DND-41 (cell line): ENCODE data around the gene CRIP1.
A peak's percentile ranks its signal among the peaks of the same experiment; 100 is the strongest.

Experiments
- ATAC-seq: fragments of 200-7000 bp; cut with Tn5 transposase; 3 replicates; pipeline ENCODE4 v1.9.1; 2021; ENCODE audit warnings: low read depth; ENCODE audit not compliant: insufficient read depth
- DNase-seq: peaks from one replicate; pipeline ENCODE4 v3.0.0-alpha.2; 2020
- H2AFZ ChIP-seq: 2 replicates; pipeline ENCODE4 v1.6.0; 2012; ENCODE audit warnings: low read depth, low read length
- H3K27ac ChIP-seq: 2 replicates; pipeline ENCODE4 v1.5.1; 2012; ENCODE audit warnings: low read length, inconsistent platforms
- H3K27me3 ChIP-seq: fragments of 200-600 bp; sonication (generic); 2 replicates; pipeline ENCODE4 v1.6.0; 2012; ENCODE audit warnings: low read length, mild to moderate bottlenecking, inconsistent platforms; ENCODE audit not compliant: insufficient read depth, poor library complexity
- H3K36me3 ChIP-seq: 2 replicates; pipeline ENCODE4 v1.5.1; 2012; ENCODE audit warnings: low read length, inconsistent platforms; ENCODE audit not compliant: insufficient read depth
- H3K4me1 ChIP-seq: 2 replicates; pipeline ENCODE4 v1.5.1; 2012; ENCODE audit warnings: mild to moderate bottlenecking, low read length; ENCODE audit not compliant: insufficient read depth
- H3K4me2 ChIP-seq: 2 replicates; pipeline ENCODE4 v1.6.0; 2012; ENCODE audit warnings: mild to moderate bottlenecking, moderate library complexity, low read length, inconsistent platforms; ENCODE audit not compliant: insufficient read depth
- H3K4me3 ChIP-seq, 2 experiments: fragments of 200-600 bp in 1 of 2; shearing (Covaris generic) in 1 of 2; 2 replicates each; pipeline ENCODE4 v1.5.1; 2012 to 2016; ENCODE audit warnings: inconsistent platforms in 2 of 2, low read length in 2 of 2, mild to moderate bottlenecking in 2 of 2, low read depth in 1 of 2, moderate library complexity in 1 of 2
- H3K79me2 ChIP-seq: 2 replicates; pipeline ENCODE4 v1.6.0; 2012; ENCODE audit warnings: low read length, inconsistent platforms; ENCODE audit not compliant: insufficient read depth
- H3K9ac ChIP-seq: 2 replicates; pipeline ENCODE4 v1.6.0; 2012; ENCODE audit warnings: low read depth, mild to moderate bottlenecking, inconsistent platforms, low read length, moderate library complexity
- H3K9me3 ChIP-seq: 2 replicates; pipeline ENCODE4 v1.5.1; 2012; ENCODE audit warnings: low read length, moderate library complexity, mild to moderate bottlenecking, inconsistent platforms; ENCODE audit not compliant: insufficient read depth, severe bottlenecking
- H4K20me1 ChIP-seq: 2 replicates; pipeline ENCODE4 v1.6.0; 2012; ENCODE audit warnings: low read length; ENCODE audit not compliant: insufficient read depth
- EZH2 ChIP-seq: IDR thresholded peaks from 3 replicates; pipeline ENCODE4 v1.6.1; 2012; ENCODE audit warnings: borderline replicate concordance, low read depth, mild to moderate bottlenecking, moderate library complexity, low read length, inconsistent platforms; ENCODE audit not compliant: severe bottlenecking
- TF ChIP-seq, protein P1 (sequence below): IDR thresholded peaks from 2 replicates; pipeline ENCODE4 v1.5.1; 2012; ENCODE audit warnings: borderline replicate concordance, low read length, moderate library complexity, mild to moderate bottlenecking; ENCODE audit not compliant: poor library complexity, severe bottlenecking; ENCODE audit errors: extremely low read depth

CRIP1 gene

GRCh38 chr14:105492971-105493871 is 6.5 kb downstream of the CRIP1 start:
- DNase-seq (no peak), ATAC-seq (no peak)
- H4K20me1 ChIP-seq, result peaks cover 50% of the 10 kb centered on the region
- H3K27me3 ChIP-seq, result no peaks in the 10 kb centered on the region
- H3K4me1 ChIP-seq, result peaks cover 36% of the 10 kb centered on the region
- no peaks in the 10 kb centered on the region for H3K9me3 ChIP-seq
- H3K4me3 ChIP-seq, result no peak overlapping the region
- peak overlapping the region; percentile 67; the same call in 1 of the 2 replicates for H3K4me2 ChIP-seq
- H3K36me3 ChIP-seq, result peaks cover 41% of the 10 kb centered on the region
- no peak overlapping the region for H3K27ac ChIP-seq
- peaks cover 13% of the 10 kb centered on the region for H3K79me2 ChIP-seq
- no peak for TF ChIP-seq EZH2
- TF ChIP-seq, protein P1, sequence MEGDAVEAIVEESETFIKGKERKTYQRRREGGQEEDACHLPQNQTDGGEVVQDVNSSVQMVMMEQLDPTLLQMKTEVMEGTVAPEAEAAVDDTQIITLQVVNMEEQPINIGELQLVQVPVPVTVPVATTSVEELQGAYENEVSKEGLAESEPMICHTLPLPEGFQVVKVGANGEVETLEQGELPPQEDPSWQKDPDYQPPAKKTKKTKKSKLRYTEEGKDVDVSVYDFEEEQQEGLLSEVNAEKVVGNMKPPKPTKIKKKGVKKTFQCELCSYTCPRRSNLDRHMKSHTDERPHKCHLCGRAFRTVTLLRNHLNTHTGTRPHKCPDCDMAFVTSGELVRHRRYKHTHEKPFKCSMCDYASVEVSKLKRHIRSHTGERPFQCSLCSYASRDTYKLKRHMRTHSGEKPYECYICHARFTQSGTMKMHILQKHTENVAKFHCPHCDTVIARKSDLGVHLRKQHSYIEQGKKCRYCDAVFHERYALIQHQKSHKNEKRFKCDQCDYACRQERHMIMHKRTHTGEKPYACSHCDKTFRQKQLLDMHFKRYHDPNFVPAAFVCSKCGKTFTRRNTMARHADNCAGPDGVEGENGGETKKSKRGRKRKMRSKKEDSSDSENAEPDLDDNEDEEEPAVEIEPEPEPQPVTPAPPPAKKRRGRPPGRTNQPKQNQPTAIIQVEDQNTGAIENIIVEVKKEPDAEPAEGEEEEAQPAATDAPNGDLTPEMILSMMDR, result peak; percentile 28
- H3K9ac ChIP-seq, result no peak overlapping the region
- no peak overlapping the region for H2AFZ ChIP-seq

DNA sequence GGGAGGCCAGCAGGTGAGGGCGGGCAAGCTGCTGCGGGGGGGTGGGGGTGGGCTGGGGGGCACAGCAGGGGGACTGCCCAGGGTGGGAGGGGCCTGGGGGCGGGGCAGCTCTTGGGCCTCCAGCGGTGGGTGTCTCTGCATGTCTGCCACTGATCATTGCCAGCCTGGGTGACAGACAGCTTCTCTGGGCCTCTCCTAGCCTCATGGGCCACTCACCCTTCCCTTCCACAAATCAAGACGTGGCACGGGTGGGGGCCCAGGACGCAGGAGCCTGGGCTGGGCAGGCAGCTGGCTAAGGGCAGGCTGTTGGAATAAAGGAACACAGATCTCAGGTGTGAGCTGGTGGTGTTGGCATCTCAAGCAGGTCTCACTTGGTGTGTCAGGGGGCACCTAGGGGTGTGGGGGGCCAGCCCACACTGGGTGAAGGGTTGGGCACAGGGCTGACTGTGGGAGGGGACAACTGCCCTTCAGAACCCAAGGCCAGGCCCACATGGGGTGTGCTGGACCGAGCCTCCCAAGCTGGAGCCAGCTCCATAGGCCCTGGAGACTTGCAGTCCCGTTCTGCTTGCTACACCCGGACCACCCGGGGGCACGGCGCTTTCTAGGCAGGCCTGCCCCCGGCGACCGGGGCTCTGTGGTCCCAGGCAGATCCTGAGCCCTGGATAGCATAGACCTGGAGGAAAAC is 7.4 kb downstream of the CRIP1 start:
- H3K9me3 ChIP-seq, result no peaks in the 10 kb centered on the region
- no peak overlapping the region for H3K4me3 ChIP-seq
- no peak for ATAC-seq
- no peak overlapping the region for H3K27ac ChIP-seq
- peaks cover 49% of the 10 kb centered on the region for H3K36me3 ChIP-seq
- no peak overlapping the region for H3K9ac ChIP-seq
- H3K79me2 ChIP-seq, result peaks cover 13% of the 10 kb centered on the region
- peaks cover 27% of the 10 kb centered on the region for H3K4me1 ChIP-seq
- H2AFZ ChIP-seq, result no peak overlapping the region
- H3K27me3 ChIP-seq, result no peaks in the 10 kb centered on the region
- TF ChIP-seq, protein P1, result no peak
- no peak for TF ChIP-seq EZH2
- peaks cover 50% of the 10 kb centered on the region for H4K20me1 ChIP-seq
- DNase-seq, result peak; percentile 4
- no peak overlapping the region for H3K4me2 ChIP-seq

DNA sequence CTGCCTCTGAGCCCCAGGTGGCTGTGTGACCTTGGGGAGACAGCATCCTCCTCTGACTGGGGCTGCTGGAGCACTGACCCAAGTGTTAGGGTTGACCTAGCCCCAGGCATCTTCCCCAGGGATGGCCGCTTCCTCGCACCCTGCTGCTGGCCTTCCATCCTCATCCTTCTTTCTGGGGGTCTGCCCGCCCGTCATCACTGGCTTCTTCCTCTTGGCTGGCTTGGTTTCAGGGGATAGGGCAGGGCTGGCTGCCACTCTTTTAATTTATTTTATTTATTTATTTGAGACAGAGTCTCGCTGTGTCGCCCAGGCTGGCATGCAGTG is 7.9 kb downstream of the CRIP1 start:
- Histone ChIP-seq H3K4me1 (peaks cover 22% of the 10 kb centered on the region), H3K4me3 (no peak overlapping the region), H3K79me2 (peaks cover 13% of the 10 kb centered on the region), H3K9ac (no peak overlapping the region), H3K27ac (no peak overlapping the region), H3K9me3 (no peaks in the 10 kb centered on the region), H3K4me2 (no peak overlapping the region), H4K20me1 (peaks cover 51% of the 10 kb centered on the region), H3K36me3 (peaks cover 52% of the 10 kb centered on the region), H2AFZ (no peak overlapping the region), H3K27me3 (no peaks in the 10 kb centered on the region)
- ATAC-seq (no peak), DNase-seq (no peak)
- TF ChIP-seq EZH2, result no peak
- TF ChIP-seq, protein P1, result no peak
